Measurements from ENCODE around the gene FCSK. TPM values are rescaled to one million over a fixed set of nuclear protein-coding genes. Genes with fewer than 3 reads are reported as not detected.
"Not testable (repeated sequence)": the region's sequence is repeated elsewhere in the genome, so short reads cannot be mapped to it uniquely, and the experiment has no call there.

FCSK gene
- total RNA-seq, 2 donors from 2014 or later, result 8.2 to 13.9 TPM

- Mint-ChIP-seq H3K9me3 (no peaks in the 10 kb centered on the region), H3K27me3 (no peaks in the 10 kb centered on the region), H3K27ac (peak overlapping the region; percentile 50), H3K36me3 (ENCODE audit: low read depth) (peaks cover 74% of the 10 kb centered on the region), H3K4me3 (peak overlapping the region; percentile 39), H3K4me1 (peaks cover 8% of the 10 kb centered on the region)
- ATAC-seq (replicated peaks), result peak; percentile 4
Measured at GRCh38 chr16:70495425-70496182, 41.2 kb downstream of the FCSK start.

- Mint-ChIP-seq H3K27ac (peak overlapping the region; percentile 50), H3K27me3 (no peaks in the 10 kb centered on the region), H3K4me1 (peaks cover 8% of the 10 kb centered on the region), H3K36me3 (ENCODE audit: low read depth) (peaks cover 82% of the 10 kb centered on the region), H3K9me3 (no peaks in the 10 kb centered on the region), H3K4me3 (peak overlapping the region; percentile 39)
- ATAC-seq (replicated peaks), result peak; percentile 92
Measured at GRCh38 chr16:70496513-70496912, 42.1 kb downstream of the FCSK start.

GRCh38 chr16:70508752-70509151 lies 54.4 kb downstream of the FCSK start:
- no peak for ATAC-seq (replicated peaks)
- Mint-ChIP-seq H3K4me3 (no peak overlapping the region), H3K27ac (peak overlapping the region; percentile 24), H3K36me3 (ENCODE audit: low read depth) (peaks cover 64% of the 10 kb centered on the region), H3K27me3 (no peaks in the 10 kb centered on the region), H3K4me1 (peaks cover 3% of the 10 kb centered on the region), H3K9me3 (no peaks in the 10 kb centered on the region)

GRCh38 chr16:70510216-70510615 lies 55.8 kb downstream of the FCSK start:
- H3K36me3 Mint-ChIP-seq (ENCODE audit: low read depth), result peaks cover 78% of the 10 kb centered on the region
- H3K9me3 Mint-ChIP-seq, result no peaks in the 10 kb centered on the region
- H3K27ac Mint-ChIP-seq, result peak overlapping the region; percentile 24
- no peak overlapping the region for H3K4me3 Mint-ChIP-seq
- H3K27me3 Mint-ChIP-seq, result no peaks in the 10 kb centered on the region
- no peak for ATAC-seq (replicated peaks)
- peaks cover 3% of the 10 kb centered on the region for H3K4me1 Mint-ChIP-seq

- no peaks in the 10 kb centered on the region for H3K9me3 Mint-ChIP-seq
- no peak overlapping the region for H3K4me3 Mint-ChIP-seq
- H3K4me1 Mint-ChIP-seq, result peaks cover 3% of the 10 kb centered on the region
- no peak for ATAC-seq (replicated peaks)
- H3K27ac Mint-ChIP-seq, result no peak overlapping the region
- no peaks in the 10 kb centered on the region for H3K27me3 Mint-ChIP-seq
- H3K36me3 Mint-ChIP-seq (ENCODE audit: low read depth), result peaks cover 92% of the 10 kb centered on the region
Measured at GRCh38 chr16:70511833-70512232, 57.4 kb downstream of the FCSK start.

GRCh38 chr16:70512456-70512855 lies 58.1 kb downstream of the FCSK start:
- H3K36me3 Mint-ChIP-seq (ENCODE audit: low read depth), result peaks cover 93% of the 10 kb centered on the region
- no peaks in the 10 kb centered on the region for H3K9me3 Mint-ChIP-seq
- no peak for ATAC-seq (replicated peaks)
- no peak overlapping the region for H3K27ac Mint-ChIP-seq
- peaks cover 3% of the 10 kb centered on the region for H3K4me1 Mint-ChIP-seq
- no peaks in the 10 kb centered on the region for H3K27me3 Mint-ChIP-seq
- no peak overlapping the region for H3K4me3 Mint-ChIP-seq

- H3K27ac Mint-ChIP-seq, result peak overlapping the region; percentile 76
- peaks cover 52% of the 10 kb centered on the region for H3K36me3 Mint-ChIP-seq (ENCODE audit: low read depth)
- no peaks in the 10 kb centered on the region for H3K27me3 Mint-ChIP-seq
- peaks cover 19% of the 10 kb centered on the region for H3K4me1 Mint-ChIP-seq
- H3K9me3 Mint-ChIP-seq, result no peaks in the 10 kb centered on the region
- ATAC-seq (replicated peaks), result peak; percentile 67
- H3K4me3 Mint-ChIP-seq, result peak overlapping the region; percentile 100
Measured at GRCh38 chr16:70520612-70521297, 66.4 kb downstream of the FCSK start.

- Mint-ChIP-seq H3K4me3 (peak overlapping the region; percentile 100), H3K27me3 (no peaks in the 10 kb centered on the region), H3K27ac (peak overlapping the region; percentile 100), H3K36me3 (ENCODE audit: low read depth) (peaks cover 52% of the 10 kb centered on the region), H3K4me1 (peaks cover 31% of the 10 kb centered on the region), H3K9me3 (no peaks in the 10 kb centered on the region)
- ATAC-seq (replicated peaks), result no peak
Measured at GRCh38 chr16:70522216-70523075, 68.1 kb downstream of the FCSK start.

- Mint-ChIP-seq H3K9me3 (no peaks in the 10 kb centered on the region), H3K4me3 (peak within 1 kb of the TSS; percentile 100), H3K27me3 (no peaks in the 10 kb centered on the region), H3K36me3 (ENCODE audit: low read depth) (peaks cover 52% of the 10 kb centered on the region), H3K27ac (peak within 1 kb of the TSS; percentile 100), H3K4me1 (peaks cover 34% of the 10 kb centered on the region)
- peak; percentile 74 for ATAC-seq (replicated peaks)
Measured at GRCh38 chr16:70523076-70523742, 68.8 kb downstream of the FCSK start, which contains the start of gene COG4. COG4 (minus strand) TSS chr16:70523554; CDS start chr16:70523543, 11 bp downstream.

GRCh38 chr16:70523743-70524398 lies 69.5 kb downstream of the FCSK start, which contains the start of gene SF3B3:
SF3B3 (plus strand) TSS chr16:70523816; CDS start chr16:70526657, 2,841 bp downstream.
- H3K4me1 Mint-ChIP-seq, result peaks cover 34% of the 10 kb centered on the region
- H3K27me3 Mint-ChIP-seq, result no peaks in the 10 kb centered on the region
- H3K27ac Mint-ChIP-seq, result peak within 1 kb of the TSS; percentile 100
- no peaks in the 10 kb centered on the region for H3K9me3 Mint-ChIP-seq
- peaks cover 59% of the 10 kb centered on the region for H3K36me3 Mint-ChIP-seq (ENCODE audit: low read depth)
- peak within 1 kb of the TSS; percentile 100 for H3K4me3 Mint-ChIP-seq
- peak; percentile 63 for ATAC-seq (replicated peaks)

GRCh38 chr16:70524399-70524825 lies 70.0 kb downstream of the FCSK start:
- H3K4me3 Mint-ChIP-seq, result peak overlapping the region; percentile 100
- H3K9me3 Mint-ChIP-seq; ATAC-seq (replicated peaks); H3K27me3 Mint-ChIP-seq: not testable (repeated sequence)
- peaks cover 37% of the 10 kb centered on the region for H3K4me1 Mint-ChIP-seq
- peaks cover 64% of the 10 kb centered on the region for H3K36me3 Mint-ChIP-seq (ENCODE audit: low read depth)
- H3K27ac Mint-ChIP-seq, result peak overlapping the region; percentile 100

GRCh38 chr16:70526403-70526802 lies 72.0 kb downstream of the FCSK start:
- H3K9me3 Mint-ChIP-seq, result no peaks in the 10 kb centered on the region
- no peak for ATAC-seq (replicated peaks)
- no peaks in the 10 kb centered on the region for H3K27me3 Mint-ChIP-seq
- H3K27ac Mint-ChIP-seq, result peak overlapping the region; percentile 79
- peak overlapping the region; percentile 100 for H3K4me3 Mint-ChIP-seq
- H3K4me1 Mint-ChIP-seq, result peaks cover 24% of the 10 kb centered on the region
- H3K36me3 Mint-ChIP-seq (ENCODE audit: low read depth), result peaks cover 84% of the 10 kb centered on the region

- no peaks in the 10 kb centered on the region for H3K27me3 Mint-ChIP-seq
- ATAC-seq (replicated peaks), result no peak
- H3K27ac Mint-ChIP-seq, result peak overlapping the region; percentile 79
- peak overlapping the region; percentile 100 for H3K4me3 Mint-ChIP-seq
- H3K4me1 Mint-ChIP-seq, result peaks cover 21% of the 10 kb centered on the region
- no peaks in the 10 kb centered on the region for H3K9me3 Mint-ChIP-seq
- peaks cover 94% of the 10 kb centered on the region for H3K36me3 Mint-ChIP-seq (ENCODE audit: low read depth)
Measured at GRCh38 chr16:70527315-70527996, 73.1 kb downstream of the FCSK start.
